Right atrium auricular region (tissue), 2 donors: ENCODE measurements around the gene MLNR. TPM values are rescaled to one million over a fixed set of nuclear protein-coding genes. Genes with fewer than 3 reads are reported as not detected.

Source experiments
- DNase-seq: peaks from one replicate; pipeline ENCODE4 v3.0.0-alpha.2; 2019; ENCODE audit warnings: low spot score
- H3K27ac ChIP-seq, 2 donors: fragments of 200-600 bp; sonication (generic); 1 replicate in 1 of 2; 2 replicates in 1 of 2; pipeline ENCODE4 v1.5.1; 2016 to 2019
- H3K27me3 ChIP-seq, 2 donors: fragments of 200-600 bp; sonication (generic); one replicate each; pipeline versions ENCODE4 v1.5.1 to v1.6.0; 2017 to 2019
- H3K36me3 ChIP-seq: fragments of 200-600 bp; sonication (generic); one replicate; pipeline ENCODE4 v1.5.1; 2016
- H3K4me1 ChIP-seq, 2 donors: fragments of 200-600 bp; sonication (generic); one replicate each; pipeline versions ENCODE4 v1.5.1 to v1.6.0; 2017 to 2019
- H3K4me3 ChIP-seq, 2 donors: fragments of 200-600 bp; sonication (generic); 1 replicate in 1 of 2; 2 replicates in 1 of 2; pipeline ENCODE4 v1.5.1; 2017 to 2019; ENCODE audit warnings: mild to moderate bottlenecking in 1 of 2, moderate library complexity in 1 of 2
- H3K9me3 ChIP-seq, 2 donors: fragments of 200-600 bp; sonication (generic); one replicate each; pipeline ENCODE4 v1.5.1; 2019
- CTCF ChIP-seq, 2 donors: fragments of 200-600 bp; sonication (generic); IDR thresholded peaks; one replicate each; pipeline ENCODE4 v1.5.1; 2019; ENCODE audit warnings: antibody characterized with exemption in 2 of 2
- total RNA-seq, 2 donors: library from RNA; depleted of rRNA; stranded (reverse); fragments of >200 nt; gene quantifications; one replicate each; pipeline ENCODE4 v1.1.0, GENCODE V29; 2016

The MLNR gene, protein sequence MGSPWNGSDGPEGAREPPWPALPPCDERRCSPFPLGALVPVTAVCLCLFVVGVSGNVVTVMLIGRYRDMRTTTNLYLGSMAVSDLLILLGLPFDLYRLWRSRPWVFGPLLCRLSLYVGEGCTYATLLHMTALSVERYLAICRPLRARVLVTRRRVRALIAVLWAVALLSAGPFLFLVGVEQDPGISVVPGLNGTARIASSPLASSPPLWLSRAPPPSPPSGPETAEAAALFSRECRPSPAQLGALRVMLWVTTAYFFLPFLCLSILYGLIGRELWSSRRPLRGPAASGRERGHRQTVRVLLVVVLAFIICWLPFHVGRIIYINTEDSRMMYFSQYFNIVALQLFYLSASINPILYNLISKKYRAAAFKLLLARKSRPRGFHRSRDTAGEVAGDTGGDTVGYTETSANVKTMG
- not detected for total RNA-seq

- peak within 1 kb of the TSS; percentile 31 to 53 for H3K4me3 ChIP-seq
- peak; percentile 55 for DNase-seq
- peaks cover 0 to 19% of the 10 kb centered on the region in 2 donors for H3K4me1 ChIP-seq
- H3K36me3 ChIP-seq, result no peaks in the 10 kb centered on the region
- H3K27ac ChIP-seq, result no peak within 1 kb of the TSS
- no peaks in the 10 kb centered on the region for H3K9me3 ChIP-seq
- peaks cover 14 to 18% of the 10 kb centered on the region in 2 donors for H3K27me3 ChIP-seq
- peak in 1 of 2 donors; percentile 25 for TF ChIP-seq CTCF (IDR thresholded peaks at IDR 0.05)
Measured at GRCh38 chr13:49220036-49220855, at the start of gene MLNR. MLNR (plus strand) TSS chr13:49220338; CDS start chr13:49220338, 0 bp downstream.

DNA sequence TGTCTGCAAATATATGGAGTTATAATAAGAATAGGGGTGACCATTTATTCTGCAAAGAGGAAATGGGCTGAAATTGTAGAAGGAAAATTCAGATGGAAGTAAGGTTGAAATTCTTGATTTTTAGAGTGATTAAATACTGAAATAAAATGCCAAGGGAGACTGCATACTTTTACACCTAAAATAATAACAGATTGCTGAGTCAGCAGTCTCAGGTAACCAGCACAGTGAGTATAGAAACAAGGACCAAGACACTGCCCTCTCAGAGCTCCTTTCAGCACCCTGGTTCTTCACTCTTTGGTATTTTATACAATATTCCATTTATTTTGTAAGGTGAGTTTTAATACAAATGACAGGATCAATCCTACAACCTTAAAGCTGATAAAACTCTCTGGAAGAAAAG lies 48.8 kb upstream of the MLNR start:
- Histone ChIP-seq H3K4me3 (no peak overlapping the region), H3K27me3 (no peaks in the 10 kb centered on the region), H3K36me3 (peaks cover 19% of the 10 kb centered on the region), H3K4me1 (no peaks in the 10 kb centered on the region), H3K27ac (no peak overlapping the region), H3K9me3 (no peaks in the 10 kb centered on the region)
- TF ChIP-seq CTCF (IDR thresholded peaks at IDR 0.05), result no peak
- DNase-seq, result no peak

DNA sequence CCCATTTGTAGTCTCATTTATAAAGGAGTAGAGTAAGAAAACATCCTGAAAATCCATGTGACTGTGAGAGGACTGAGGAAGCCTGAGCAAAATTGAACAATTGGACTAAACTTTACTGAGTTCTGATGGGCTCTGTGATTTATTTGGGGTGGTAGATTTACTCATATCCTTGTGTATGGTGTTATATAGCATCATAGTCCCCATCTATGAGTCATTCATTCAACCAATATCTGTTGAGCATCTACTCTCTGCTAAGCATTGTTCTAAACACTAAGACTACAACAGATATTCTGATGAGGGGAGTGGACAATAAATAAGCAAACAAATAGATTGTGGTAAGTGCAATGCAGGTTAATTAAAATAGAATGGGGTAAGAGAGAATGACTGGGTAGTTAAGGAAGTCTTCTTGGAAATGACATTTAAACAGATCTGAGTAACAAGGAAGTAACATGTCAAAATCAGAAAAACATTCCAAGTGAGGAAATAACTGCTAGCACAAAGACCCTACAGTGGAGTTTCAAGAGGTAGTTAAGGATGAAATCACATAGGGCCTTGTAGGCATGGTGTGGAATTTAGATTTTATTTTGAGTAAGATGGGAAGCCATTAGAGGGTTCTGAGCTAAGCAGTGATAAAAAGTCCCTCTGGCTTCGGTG lies 36.3 kb upstream of the MLNR start:
- Histone ChIP-seq H3K4me1 (no peaks in the 10 kb centered on the region), H3K27me3 (no peaks in the 10 kb centered on the region), H3K9me3 (no peaks in the 10 kb centered on the region), H3K4me3 (no peak overlapping the region), H3K36me3 (peaks cover 49% of the 10 kb centered on the region), H3K27ac (no peak overlapping the region)
- no peak for TF ChIP-seq CTCF (IDR thresholded peaks at IDR 0.05)
- no peak for DNase-seq

DNA sequence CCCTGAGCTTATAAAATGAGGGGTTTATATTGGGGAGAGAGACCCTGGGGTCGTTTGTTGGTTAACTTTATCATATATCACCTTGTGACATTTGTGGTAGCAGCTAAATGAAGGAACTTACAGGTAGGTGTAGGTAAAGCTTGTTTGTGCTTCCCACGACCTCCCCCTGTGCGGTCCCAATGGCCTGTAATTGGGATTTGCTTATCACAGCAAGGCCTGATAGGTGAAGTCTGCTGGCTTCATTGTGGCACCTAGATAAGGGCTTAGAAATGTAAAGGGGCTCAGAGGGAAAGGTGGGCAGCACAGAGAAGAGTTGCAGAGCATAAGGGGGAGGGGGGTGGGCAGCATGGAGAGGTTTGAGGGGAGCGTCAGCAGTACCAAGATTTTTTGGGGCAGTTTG lies 35.5 kb upstream of the MLNR start:
- H3K27ac ChIP-seq, result no peak overlapping the region
- peaks cover 45% of the 10 kb centered on the region for H3K36me3 ChIP-seq
- H3K9me3 ChIP-seq, result no peaks in the 10 kb centered on the region
- no peaks in the 10 kb centered on the region for H3K27me3 ChIP-seq
- H3K4me1 ChIP-seq, result no peaks in the 10 kb centered on the region
- H3K4me3 ChIP-seq, result no peak overlapping the region
- TF ChIP-seq CTCF (IDR thresholded peaks at IDR 0.05), result no peak
- DNase-seq, result no peak

- Histone ChIP-seq H3K27me3 (no peaks in the 10 kb centered on the region), H3K4me3 (no peak overlapping the region), H3K27ac (no peak overlapping the region), H3K36me3 (peaks cover 44% of the 10 kb centered on the region), H3K9me3 (no peaks in the 10 kb centered on the region), H3K4me1 (no peaks in the 10 kb centered on the region)
- no peak for TF ChIP-seq CTCF (IDR thresholded peaks at IDR 0.05)
- no peak for DNase-seq
Measured at GRCh38 chr13:49185264-49185663, 34.9 kb upstream of the MLNR start.
